Heart left ventricle (tissue), 13 donors: ENCODE data around the gene COX6A2.

Experiments
- CTCF ChIP-seq, 12 donors: fragments of 200-600 bp; sonication (generic) in 4 of 12; IDR thresholded peaks; one replicate each; pipeline versions ENCODE4 v1.5.0 to v1.8.0; 2018 to 2022; ENCODE audit warnings: antibody characterized with exemption in 12 of 12, mild to moderate bottlenecking in 5 of 12
- POLR2A ChIP-seq, 2 donors: fragments of 450-650 bp; IDR thresholded peaks; one replicate each; pipeline ENCODE4 v1.6.1; 2017; ENCODE audit warnings: antibody characterized with exemption in 2 of 2, mild to moderate bottlenecking in 2 of 2, moderate library complexity in 2 of 2
- donor health status: ischemic (EF 13 %, LVEDD 7.1; RV severe dilation, severe dysfunction).
- donor health status: DM: no; HTN: yes; CAD: no.
- donor health status: DM: no; HTN: no; CAD: no.
- donor health status: ischemic (EF 25% LVEDD 6.9; RV normal size, moderate dysfunction).
- donor health status: ischemic (EF 25% LVEDD 5.7; RV mildly dilated, moderate dysfunction).
- donor health status: ischemic (EF 35%, LVEDD 5.7; RV mildly dilated, moderate dysfunction).
- donor health status: nonischemic (EF 11% LVEDD 7.7; RV severe dilation, severe dysfunction).
- donor health status: DM: yes; HTN: yes; CAD: no.
- donor health status: PGD.
- donor health status: ischemic (EF 29% LVEDD 5.4; RV normal size, mild dysfunction).
- donor health status: nonischemic (EF 23%, LVEDD 6.1; RV moderate dilation, normal function).

GRCh38 chr16:31410082-31410481 lies 18.1 kb downstream of the COX6A2 start:
- no peak for TF ChIP-seq CTCF (IDR thresholded peaks at IDR 0.05)
- TF ChIP-seq POLR2A (IDR thresholded peaks at IDR 0.05) = no peak
